Peyer's patch (tissue), 4 donors: ENCODE results near the gene CD55. TPM values are rescaled to one million over a fixed set of nuclear protein-coding genes. Genes with fewer than 3 reads are reported as not detected.

Experiments
- DNase-seq, 3 donors: peaks; one replicate each; pipeline ENCODE4 v3.0.0-alpha.2; 2017 to 2019
- H3K27ac ChIP-seq, 4 donors: fragments of 200-600 bp; sonication (generic); one replicate each; pipeline ENCODE4 v1.5.1; 2016 to 2019
- H3K27me3 ChIP-seq, 2 donors: fragments of 200-600 bp; sonication (generic); one replicate each; pipeline ENCODE4 v1.5.1; 2019
- H3K36me3 ChIP-seq, 3 donors: fragments of 200-600 bp; sonication (generic); one replicate each; pipeline ENCODE4 v1.5.1; 2016 to 2019
- H3K4me1 ChIP-seq, 4 donors: fragments of 200-600 bp; sonication (generic); one replicate each; pipeline ENCODE4 v1.5.1; 2016 to 2019
- H3K4me3 ChIP-seq, 4 donors: fragments of 200-600 bp; sonication (generic); 1 replicate in 3 of 4; 2 replicates in 1 of 4; pipeline ENCODE4 v1.5.1; 2016 to 2019; ENCODE audit warnings: mild to moderate bottlenecking in 1 of 4
- H3K9me3 ChIP-seq, 4 donors: fragments of 200-600 bp; sonication (generic); one replicate each; pipeline ENCODE4 v1.5.1; 2016 to 2019; ENCODE audit warnings: mild to moderate bottlenecking in 1 of 4
- POLR2A ChIP-seq, 2 donors: fragments of 450-650 bp; IDR thresholded peaks; one replicate each; pipeline ENCODE4 v1.5.1; 2017; ENCODE audit warnings: antibody characterized with exemption in 2 of 2, mild to moderate bottlenecking in 2 of 2, moderate library complexity in 2 of 2
- total RNA-seq, 4 donors: library from RNA; depleted of rRNA; stranded (reverse); fragments of >200 nt; gene quantifications; one replicate each; pipeline ENCODE4 v1.1.0, GENCODE V29; 2016
- TF ChIP-seq, protein P1 (sequence below), 6 experiments: fragments of 450-650 bp in 4 of 6; fragments of 200-600 bp in 2 of 6; sonication (generic) in 1 of 6; IDR thresholded peaks; one replicate each; pipeline ENCODE4 v1.5.1; 2017 to 2019; ENCODE audit warnings: antibody characterized with exemption in 6 of 6, mild to moderate bottlenecking in 3 of 6, moderate library complexity in 1 of 6

The CD55 gene
- total RNA-seq, 4 donors from 2014 or later = 28.5 to 49.5 (median 41.7) TPM

DNA sequence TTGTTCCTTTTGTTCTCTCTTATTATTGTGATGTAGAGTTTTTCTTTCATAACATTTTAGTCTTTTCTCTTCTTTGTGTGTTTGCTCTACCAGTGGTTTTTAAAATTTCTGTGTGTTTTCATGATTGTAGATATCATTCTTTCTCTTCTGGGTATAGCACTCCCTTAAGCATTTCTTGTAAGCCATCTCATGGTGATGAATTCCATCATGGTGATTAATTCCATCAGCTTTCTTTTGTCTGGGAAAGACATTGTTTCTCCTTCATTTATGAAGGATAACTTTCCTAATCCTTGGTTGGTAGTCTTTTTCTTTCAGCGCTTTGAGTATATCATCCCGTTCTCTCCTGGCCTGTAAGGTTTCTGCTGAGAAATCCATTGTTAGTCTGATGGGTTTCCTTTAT is 22.7 kb downstream of the CD55 start:
- Histone ChIP-seq H3K4me1 (no peaks in the 10 kb centered on the region), H3K4me3 (no peak overlapping the region), H3K9me3 (no peaks in the 10 kb centered on the region), H3K36me3 (peaks cover 0 to 30% (median 0%) of the 10 kb centered on the region in 3 donors), H3K27me3 (no peaks in the 10 kb centered on the region), H3K27ac (no peak overlapping the region)
- DNase-seq = no peak
- TF ChIP-seq, protein P1, sequence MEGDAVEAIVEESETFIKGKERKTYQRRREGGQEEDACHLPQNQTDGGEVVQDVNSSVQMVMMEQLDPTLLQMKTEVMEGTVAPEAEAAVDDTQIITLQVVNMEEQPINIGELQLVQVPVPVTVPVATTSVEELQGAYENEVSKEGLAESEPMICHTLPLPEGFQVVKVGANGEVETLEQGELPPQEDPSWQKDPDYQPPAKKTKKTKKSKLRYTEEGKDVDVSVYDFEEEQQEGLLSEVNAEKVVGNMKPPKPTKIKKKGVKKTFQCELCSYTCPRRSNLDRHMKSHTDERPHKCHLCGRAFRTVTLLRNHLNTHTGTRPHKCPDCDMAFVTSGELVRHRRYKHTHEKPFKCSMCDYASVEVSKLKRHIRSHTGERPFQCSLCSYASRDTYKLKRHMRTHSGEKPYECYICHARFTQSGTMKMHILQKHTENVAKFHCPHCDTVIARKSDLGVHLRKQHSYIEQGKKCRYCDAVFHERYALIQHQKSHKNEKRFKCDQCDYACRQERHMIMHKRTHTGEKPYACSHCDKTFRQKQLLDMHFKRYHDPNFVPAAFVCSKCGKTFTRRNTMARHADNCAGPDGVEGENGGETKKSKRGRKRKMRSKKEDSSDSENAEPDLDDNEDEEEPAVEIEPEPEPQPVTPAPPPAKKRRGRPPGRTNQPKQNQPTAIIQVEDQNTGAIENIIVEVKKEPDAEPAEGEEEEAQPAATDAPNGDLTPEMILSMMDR (IDR thresholded peaks at IDR 0.05) = no peak
- no peak for TF ChIP-seq POLR2A (IDR thresholded peaks at IDR 0.05)

DNA sequence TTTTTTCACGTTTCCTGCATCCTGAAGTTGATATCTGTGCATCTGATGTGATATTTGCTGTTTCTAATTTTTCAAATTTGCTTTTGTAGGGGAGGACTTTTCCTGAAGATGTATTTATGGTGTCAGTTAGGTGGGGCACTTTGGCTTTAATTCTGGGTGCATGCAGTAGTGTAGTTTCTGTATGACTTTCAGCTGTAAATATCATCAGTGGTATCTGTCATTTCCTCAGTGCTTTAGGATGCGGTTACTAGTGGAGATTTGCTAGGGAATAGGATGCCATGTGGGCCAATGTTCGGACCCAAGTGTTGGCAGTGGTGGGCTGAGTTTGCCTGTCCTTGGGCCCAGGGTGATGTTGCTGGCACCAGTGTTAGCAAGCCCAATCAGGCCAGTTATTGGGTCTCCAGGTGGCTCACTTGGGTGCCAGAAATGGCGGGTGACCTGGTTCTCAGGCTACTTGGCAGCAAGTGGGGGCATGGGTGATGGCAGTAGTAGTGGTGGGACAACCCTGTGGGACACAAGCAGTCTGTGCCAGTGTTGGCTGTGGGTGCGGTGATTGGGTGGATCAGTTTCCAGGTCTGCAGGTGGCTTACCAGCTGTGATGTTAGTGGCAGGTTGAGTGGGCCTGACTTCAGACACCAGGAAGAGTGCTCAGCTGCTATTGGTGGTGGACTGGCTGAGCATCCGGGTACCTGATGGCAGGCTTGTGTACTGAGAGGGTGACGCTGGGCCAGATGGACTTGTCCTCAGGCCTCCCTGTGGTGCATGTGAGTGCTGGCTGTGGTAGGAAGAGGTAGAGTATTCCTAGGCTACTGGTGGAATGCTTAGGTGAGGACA is 24.4 kb downstream of the CD55 start:
- TF ChIP-seq, protein P1 (IDR thresholded peaks at IDR 0.05) = no peak
- no peak for TF ChIP-seq POLR2A (IDR thresholded peaks at IDR 0.05)
- Histone ChIP-seq H3K4me3 (no peak overlapping the region), H3K27me3 (no peaks in the 10 kb centered on the region), H3K9me3 (no peaks in the 10 kb centered on the region), H3K4me1 (no peaks in the 10 kb centered on the region), H3K27ac (no peak overlapping the region), H3K36me3 (peaks cover 0 to 23% (median 0%) of the 10 kb centered on the region in 3 donors)
- DNase-seq = peak in 1 of 3 donors; percentile 40

DNA sequence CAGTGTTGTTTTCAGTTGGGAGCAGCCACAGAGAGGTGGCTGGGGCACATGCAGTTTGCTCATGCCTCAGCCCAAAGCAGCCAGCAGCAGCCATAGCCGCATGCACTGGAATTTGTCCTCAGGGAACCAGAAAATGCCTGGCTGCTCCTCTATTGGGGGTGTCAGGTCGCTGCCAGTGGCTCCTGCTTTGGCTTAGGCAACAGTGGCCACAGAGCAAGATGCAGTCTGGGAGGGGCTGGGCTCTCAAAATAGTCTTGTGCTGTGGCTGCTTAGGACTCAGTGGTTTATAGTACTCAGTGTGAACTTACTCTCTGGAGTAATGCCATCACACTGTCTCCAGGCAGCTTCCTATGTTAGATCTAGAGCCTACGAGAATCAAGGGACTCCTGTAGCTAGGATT is 25.0 kb downstream of the CD55 start:
- Histone ChIP-seq H3K36me3 (peaks cover 0 to 22% (median 0%) of the 10 kb centered on the region in 3 donors), H3K27me3 (no peaks in the 10 kb centered on the region), H3K4me1 (no peaks in the 10 kb centered on the region), H3K4me3 (no peak overlapping the region), H3K27ac (no peak overlapping the region), H3K9me3 (no peaks in the 10 kb centered on the region)
- DNase-seq = no peak
- TF ChIP-seq POLR2A (IDR thresholded peaks at IDR 0.05) = no peak
- TF ChIP-seq, protein P1 (IDR thresholded peaks at IDR 0.05) = no peak

- no peak overlapping the region for H3K4me3 ChIP-seq
- no peaks in the 10 kb centered on the region for H3K27me3 ChIP-seq
- no peaks in the 10 kb centered on the region for H3K4me1 ChIP-seq
- no peaks in the 10 kb centered on the region for H3K9me3 ChIP-seq
- no peak overlapping the region for H3K27ac ChIP-seq
- TF ChIP-seq, protein P1 (IDR thresholded peaks at IDR 0.05) = no peak
- TF ChIP-seq POLR2A (IDR thresholded peaks at IDR 0.05) = no peak
- DNase-seq = no peak
- H3K36me3 ChIP-seq = peaks cover 0 to 22% (median 0%) of the 10 kb centered on the region in 3 donors
Observed at GRCh38 chr1:207349979-207350378, 28.5 kb downstream of the CD55 start.

DNA sequence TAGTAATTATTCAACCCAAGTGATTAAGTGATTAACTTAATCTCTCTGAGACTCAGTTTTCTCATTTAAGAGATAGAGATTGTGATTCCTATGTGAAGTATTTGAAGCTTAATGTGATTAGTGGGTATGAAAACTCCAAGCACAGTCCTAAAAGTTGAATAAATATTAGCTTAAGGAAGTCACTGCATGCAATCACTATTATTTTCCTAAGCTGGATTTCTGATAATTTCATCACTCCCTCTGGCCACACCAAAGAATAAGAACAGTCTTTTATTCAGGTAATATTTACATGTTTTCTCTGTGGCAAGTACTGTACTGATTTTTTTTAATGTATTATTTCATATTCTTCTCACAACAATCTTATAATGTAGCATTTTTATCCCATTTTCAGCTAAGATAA is 31.1 kb downstream of the CD55 start:
- no peak for DNase-seq
- Histone ChIP-seq H3K4me3 (no peak overlapping the region), H3K27me3 (no peaks in the 10 kb centered on the region), H3K4me1 (no peaks in the 10 kb centered on the region), H3K9me3 (no peaks in the 10 kb centered on the region), H3K27ac (no peak overlapping the region), H3K36me3 (peaks cover 0 to 8% (median 0%) of the 10 kb centered on the region in 3 donors)
- no peak for TF ChIP-seq POLR2A (IDR thresholded peaks at IDR 0.05)
- TF ChIP-seq, protein P1 (IDR thresholded peaks at IDR 0.05) = no peak
